A549 (cell line): Measurements from ENCODE around the gene VWF. TPM values are rescaled to one million over a fixed set of nuclear protein-coding genes. Genes with fewer than 3 reads are reported as not detected.
A peak's percentile ranks its signal among the peaks of the same experiment; 100 is the strongest.

Experiments
- ATAC-seq, 2 experiments: fragments of 200-7000 bp in 1 of 2; fragments of >200 bp in 1 of 2; cut with Nextera tagmentation in 1 of 2; cut with Tn5 transposase in 1 of 2; 3 replicates each; pipeline versions ENCODE4 v1.8.0 to v1.9.1; 2018 to 2020; ENCODE audit warnings: mild to moderate bottlenecking in 1 of 2, moderate library complexity in 1 of 2
- CTCF ChIA-PET: fragments of 300-600 bp; sonication (Branson Sonifier 250); formaldehyde crosslinking; extraction: SDS; loops from one replicate; lab custom pipeline; 2021; ENCODE audit warnings: antibody characterized with exemption, inconsistent platforms; lab: Yijun Ruan, JAX
- POLR2A ChIA-PET: fragments of 350-600 bp; formaldehyde crosslinking; extraction: SDS; loops from one replicate; lab custom pipeline; 2021; ENCODE audit warnings: antibody characterized with exemption, inconsistent platforms; lab: Yijun Ruan, JAX
- DNase-seq, 2 experiments: peaks; one replicate each; pipeline versions ENCODE4 v3.0.0 to v3.0.0-alpha.2; 2011 to 2016; ENCODE audit warnings: low read depth in 1 of 2, low spot score in 1 of 2
- FAIRE-seq: peaks from 2 replicates; lab custom pipeline; 2011; peaks lifted over from hg19 to GRCh38; lab: Jason Lieb, UNC
- H3K27ac ChIP-seq, 2 experiments: fragments of >200 bp; sonication (Bioruptor Twin); formaldehyde crosslinking; 3 replicates each; pipeline ENCODE4 v1.5.1; 2016 to 2017
- H3K4me1 ChIP-seq: fragments of >200 bp; sonication (Bioruptor Twin); formaldehyde crosslinking; 3 replicates; pipeline ENCODE4 v1.6.1; 2016
- H3K4me2 ChIP-seq: fragments of >200 bp; sonication (Bioruptor Twin); formaldehyde crosslinking; 3 replicates; pipeline ENCODE4 v1.6.1; 2016
- H3K4me3 ChIP-seq: fragments of >200 bp; sonication (Bioruptor Twin); formaldehyde crosslinking; 3 replicates; pipeline ENCODE4 v1.5.1; 2016
- H3K9me3 ChIP-seq: fragments of >200 bp; sonication (Bioruptor Twin); formaldehyde crosslinking; 3 replicates; pipeline ENCODE4 v1.6.1; 2016
- CHD2 ChIP-seq: fragments of 150-350 bp; IDR thresholded peaks from 2 replicates; pipeline ENCODE4 v1.6.1; 2014; ENCODE audit warnings: low read length; ENCODE audit not compliant: partially characterized antibody
- CHD4 ChIP-seq: fragments of 200-600 bp; sonication (generic); IDR thresholded peaks from 2 replicates; pipeline ENCODE4 v1.6.1; 2016; ENCODE audit warnings: antibody characterized with exemption, mild to moderate bottlenecking, borderline replicate concordance
- FOSB ChIP-seq: fragments of 250-450 bp; sonication (Bioruptor Pico); IDR thresholded peaks from 2 replicates; pipeline ENCODE4 v1.5.0; 2020; ENCODE audit warnings: mild to moderate bottlenecking, moderate library complexity
- FOXS1 ChIP-seq: fragments of 250-450 bp; sonication (Bioruptor Pico); IDR thresholded peaks from 2 replicates; pipeline ENCODE4 v1.5.0; 2020; ENCODE audit warnings: mild to moderate bottlenecking, moderate library complexity
- HDAC2 ChIP-seq: fragments of 200-600 bp; sonication (generic); IDR thresholded peaks from 2 replicates; pipeline ENCODE4 v1.6.1; 2016
- HES2 ChIP-seq: fragments of >200 bp; sonication (Bioruptor Twin); formaldehyde crosslinking; IDR thresholded peaks from 2 replicates; pipeline ENCODE4 v1.6.1; 2016
- HOXA7 ChIP-seq: fragments of 250-450 bp; sonication (Bioruptor Pico); IDR thresholded peaks from 2 replicates; pipeline ENCODE4 v1.5.0; 2020; ENCODE audit warnings: mild to moderate bottlenecking, moderate library complexity
- MAZ ChIP-seq: fragments of 150-350 bp; IDR thresholded peaks from 2 replicates; pipeline ENCODE4 v1.6.1; 2014; ENCODE audit warnings: antibody characterized with exemption, low read depth, low read length, borderline replicate concordance
- MYC ChIP-seq: IDR thresholded peaks from 2 replicates; pipeline ENCODE4 v1.6.1; 2012; ENCODE audit warnings: mild to moderate bottlenecking, inconsistent platforms, low read length, improper control_type of control experiment, borderline replicate concordance
- RCOR1 ChIP-seq: fragments of 150-350 bp; IDR thresholded peaks from 2 replicates; pipeline ENCODE4 v1.6.1; 2014; ENCODE audit warnings: antibody characterized with exemption, low read length, low read depth
- RFX5 ChIP-seq: fragments of 450-650 bp; IDR thresholded peaks from 2 replicates; pipeline ENCODE4 v1.7.1; 2014; ENCODE audit warnings: antibody characterized with exemption, mild to moderate bottlenecking, moderate library complexity
- ZSCAN20 ChIP-seq: fragments of 250-450 bp; sonication (Bioruptor Pico); IDR thresholded peaks from 2 replicates; pipeline ENCODE4 v1.8.0; 2022; ENCODE audit warnings: mild to moderate bottlenecking, moderate library complexity
- WGBS: methylation state at CpG from one replicate; pipeline ENCODE4 v1.1.6; 2017; ENCODE audit errors: missing lambda C conversion rate; 5-methylcytosine and 5-hydroxymethylcytosine counted together
- polyA plus RNA-seq, 4 experiments: library from polyadenylated mRNA; depleted of rRNA in 3 of 4; stranded (reverse); fragments of >200 nt; fragmentation: RNase III in 1 of 4; extraction: RNeasy Plus Mini Kit Qiagen cat#74134 plus additional on column Dnase treatment in 1 of 4; gene quantifications; 2 replicates in 3 of 4; 3 replicates in 1 of 4; pipeline ENCODE4 v1.2.3, GENCODE V29; 2011 to 2017
- TF ChIP-seq, protein P1 (sequence below): IDR thresholded peaks from 2 replicates; pipeline ENCODE4 v1.6.1; 2012
- TF ChIP-seq, protein P2 (sequence below): fragments of 200-600 bp; sonication (generic); IDR thresholded peaks from 2 replicates; pipeline ENCODE4 v1.6.1; 2016; ENCODE audit warnings: antibody characterized with exemption, mild to moderate bottlenecking, moderate library complexity
- TF ChIP-seq, protein P3 (sequence below): fragments of 250-450 bp; sonication (Bioruptor Pico); IDR thresholded peaks from 2 replicates; pipeline ENCODE4 v1.5.0; 2020; ENCODE audit warnings: low read depth, mild to moderate bottlenecking, moderate library complexity

VWF gene
- polyA plus RNA-seq, 2 of the 4 experiments (the other 2 are of a cell fraction): 0.01 TPM; not detected in 1

GRCh38 chr12:6116471-6117021 is 7.9 kb downstream of the VWF start:
- H3K9me3 ChIP-seq: no peaks in the 10 kb centered on the region
- CTCF ChIA-PET: no interaction called here
- H3K27ac ChIP-seq: no peak overlapping the region
- POLR2A ChIA-PET: no interaction called here
- no peak for TF ChIP-seq HOXA7
- TF ChIP-seq MYC: no peak
- no peak for TF ChIP-seq ZSCAN20
- TF ChIP-seq FOXS1 (CRISPR knock-in tag): no peak
- TF ChIP-seq RFX5: no peak
- TF ChIP-seq RCOR1: no peak
- TF ChIP-seq, protein P1, sequence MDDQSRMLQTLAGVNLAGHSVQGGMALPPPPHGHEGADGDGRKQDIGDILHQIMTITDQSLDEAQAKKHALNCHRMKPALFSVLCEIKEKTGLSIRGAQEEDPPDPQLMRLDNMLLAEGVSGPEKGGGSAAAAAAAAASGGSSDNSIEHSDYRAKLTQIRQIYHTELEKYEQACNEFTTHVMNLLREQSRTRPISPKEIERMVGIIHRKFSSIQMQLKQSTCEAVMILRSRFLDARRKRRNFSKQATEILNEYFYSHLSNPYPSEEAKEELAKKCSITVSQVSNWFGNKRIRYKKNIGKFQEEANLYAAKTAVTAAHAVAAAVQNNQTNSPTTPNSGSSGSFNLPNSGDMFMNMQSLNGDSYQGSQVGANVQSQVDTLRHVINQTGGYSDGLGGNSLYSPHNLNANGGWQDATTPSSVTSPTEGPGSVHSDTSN: no peak
- TF ChIP-seq, protein P2, sequence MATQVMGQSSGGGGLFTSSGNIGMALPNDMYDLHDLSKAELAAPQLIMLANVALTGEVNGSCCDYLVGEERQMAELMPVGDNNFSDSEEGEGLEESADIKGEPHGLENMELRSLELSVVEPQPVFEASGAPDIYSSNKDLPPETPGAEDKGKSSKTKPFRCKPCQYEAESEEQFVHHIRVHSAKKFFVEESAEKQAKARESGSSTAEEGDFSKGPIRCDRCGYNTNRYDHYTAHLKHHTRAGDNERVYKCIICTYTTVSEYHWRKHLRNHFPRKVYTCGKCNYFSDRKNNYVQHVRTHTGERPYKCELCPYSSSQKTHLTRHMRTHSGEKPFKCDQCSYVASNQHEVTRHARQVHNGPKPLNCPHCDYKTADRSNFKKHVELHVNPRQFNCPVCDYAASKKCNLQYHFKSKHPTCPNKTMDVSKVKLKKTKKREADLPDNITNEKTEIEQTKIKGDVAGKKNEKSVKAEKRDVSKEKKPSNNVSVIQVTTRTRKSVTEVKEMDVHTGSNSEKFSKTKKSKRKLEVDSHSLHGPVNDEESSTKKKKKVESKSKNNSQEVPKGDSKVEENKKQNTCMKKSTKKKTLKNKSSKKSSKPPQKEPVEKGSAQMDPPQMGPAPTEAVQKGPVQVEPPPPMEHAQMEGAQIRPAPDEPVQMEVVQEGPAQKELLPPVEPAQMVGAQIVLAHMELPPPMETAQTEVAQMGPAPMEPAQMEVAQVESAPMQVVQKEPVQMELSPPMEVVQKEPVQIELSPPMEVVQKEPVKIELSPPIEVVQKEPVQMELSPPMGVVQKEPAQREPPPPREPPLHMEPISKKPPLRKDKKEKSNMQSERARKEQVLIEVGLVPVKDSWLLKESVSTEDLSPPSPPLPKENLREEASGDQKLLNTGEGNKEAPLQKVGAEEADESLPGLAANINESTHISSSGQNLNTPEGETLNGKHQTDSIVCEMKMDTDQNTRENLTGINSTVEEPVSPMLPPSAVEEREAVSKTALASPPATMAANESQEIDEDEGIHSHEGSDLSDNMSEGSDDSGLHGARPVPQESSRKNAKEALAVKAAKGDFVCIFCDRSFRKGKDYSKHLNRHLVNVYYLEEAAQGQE: no peak
- TF ChIP-seq, protein P3, sequence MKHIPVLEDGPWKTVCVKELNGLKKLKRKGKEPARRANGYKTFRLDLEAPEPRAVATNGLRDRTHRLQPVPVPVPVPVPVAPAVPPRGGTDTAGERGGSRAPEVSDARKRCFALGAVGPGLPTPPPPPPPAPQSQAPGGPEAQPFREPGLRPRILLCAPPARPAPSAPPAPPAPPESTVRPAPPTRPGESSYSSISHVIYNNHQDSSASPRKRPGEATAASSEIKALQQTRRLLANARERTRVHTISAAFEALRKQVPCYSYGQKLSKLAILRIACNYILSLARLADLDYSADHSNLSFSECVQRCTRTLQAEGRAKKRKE (CRISPR knock-in tag): no peak
- no peak for TF ChIP-seq HDAC2
- TF ChIP-seq CHD2: no peak
- DNase-seq (peak in 1 of 2 experiments; percentile 37), FAIRE-seq (no peak), ATAC-seq (peak in 1 of 2 experiments; percentile 22; a peak in 3 of 6 replicates)
- no peak overlapping the region for H3K4me2 ChIP-seq
- no peak overlapping the region for H3K4me3 ChIP-seq
- 66% methylated on average over 14 of the region's 14 CpGs for WGBS
- peaks cover 4% of the 10 kb centered on the region; the same call in 1 of the 3 replicates for H3K4me1 ChIP-seq

GRCh38 chr12:6115389-6115788 is 9.1 kb downstream of the VWF start:
- H3K27ac ChIP-seq: no peak overlapping the region
- POLR2A ChIA-PET: no interaction called here
- TF ChIP-seq HES2: no peak
- no peak for TF ChIP-seq HOXA7
- no peak for TF ChIP-seq CHD4
- TF ChIP-seq FOSB (CRISPR knock-in tag): no peak
- TF ChIP-seq, protein P2: no peak
- TF ChIP-seq HDAC2: no peak
- no peak for TF ChIP-seq MAZ
- CTCF ChIA-PET: interaction anchor here (1.0 kb wide), 1 partner anchor 12 kb away, joined by 3 read pairs; no protein-coding TSS in a partner anchor
- H3K9me3 ChIP-seq: no peaks in the 10 kb centered on the region
- no peak for FAIRE-seq
- WGBS: 69% methylated on average over 6 of the region's 6 CpGs
- H3K4me1 ChIP-seq: peaks cover 4% of the 10 kb centered on the region; the same call in 1 of the 3 replicates
- H3K4me3 ChIP-seq: no peak overlapping the region
- no peak for ATAC-seq
- no peak overlapping the region for H3K4me2 ChIP-seq
- no peak for DNase-seq
